Stimulated activated naive CD4-positive, alpha-beta T cell treated with Interleukin-2 at 50 U/mL for 16 hours (primary cell): ENCODE results near the gene ZNF787.
"Not testable (repeated sequence)": the region's sequence is repeated elsewhere in the genome, so short reads cannot be mapped to it uniquely, and the experiment has no call there.

Source experiments
- DNase-seq: peaks from one replicate; lab custom pipeline; 2025; lab: John Stamatoyannopoulos, UW

ZNF787 gene

DNA sequence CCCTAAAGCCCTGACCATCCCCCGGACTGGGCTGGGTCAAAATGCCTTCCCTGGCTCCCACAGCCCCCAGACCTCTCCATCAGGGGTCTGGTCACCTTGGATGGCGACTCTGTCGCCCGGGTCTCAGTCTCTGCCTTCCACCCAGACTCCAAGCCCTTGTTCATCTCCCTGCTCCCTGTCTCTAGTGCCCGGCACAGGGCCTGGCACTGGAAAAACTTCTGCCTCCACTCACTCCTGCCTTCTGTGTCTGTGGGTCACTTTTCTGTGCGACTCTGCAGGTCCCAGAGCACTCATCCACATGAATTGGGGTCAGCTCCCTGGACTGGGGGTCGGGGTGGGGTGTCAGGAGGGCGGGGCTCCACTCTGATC, 1.1 kb downstream of the ZNF787 start:
- DNase-seq = no peak

DNA sequence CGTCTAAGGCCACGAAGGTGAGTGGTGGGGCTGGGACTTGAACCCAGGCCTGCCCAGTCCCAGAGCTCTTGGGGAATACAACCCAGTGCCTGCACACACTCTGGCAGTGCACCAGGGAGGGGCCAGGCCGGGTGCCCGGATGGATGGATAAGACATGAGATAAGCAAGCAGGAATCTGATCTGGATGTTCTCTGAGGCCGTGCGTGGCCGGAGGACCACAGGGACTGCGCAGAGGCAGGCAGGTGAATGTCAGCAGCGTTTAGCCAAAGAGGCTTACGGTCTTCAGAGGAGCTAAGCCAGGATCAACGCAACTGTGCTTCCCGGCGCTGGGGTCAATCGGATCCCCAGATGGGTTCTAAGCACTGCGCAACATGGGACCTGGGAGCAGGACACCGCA, 1.5 kb downstream of the ZNF787 start:
- no peak for DNase-seq

DNA sequence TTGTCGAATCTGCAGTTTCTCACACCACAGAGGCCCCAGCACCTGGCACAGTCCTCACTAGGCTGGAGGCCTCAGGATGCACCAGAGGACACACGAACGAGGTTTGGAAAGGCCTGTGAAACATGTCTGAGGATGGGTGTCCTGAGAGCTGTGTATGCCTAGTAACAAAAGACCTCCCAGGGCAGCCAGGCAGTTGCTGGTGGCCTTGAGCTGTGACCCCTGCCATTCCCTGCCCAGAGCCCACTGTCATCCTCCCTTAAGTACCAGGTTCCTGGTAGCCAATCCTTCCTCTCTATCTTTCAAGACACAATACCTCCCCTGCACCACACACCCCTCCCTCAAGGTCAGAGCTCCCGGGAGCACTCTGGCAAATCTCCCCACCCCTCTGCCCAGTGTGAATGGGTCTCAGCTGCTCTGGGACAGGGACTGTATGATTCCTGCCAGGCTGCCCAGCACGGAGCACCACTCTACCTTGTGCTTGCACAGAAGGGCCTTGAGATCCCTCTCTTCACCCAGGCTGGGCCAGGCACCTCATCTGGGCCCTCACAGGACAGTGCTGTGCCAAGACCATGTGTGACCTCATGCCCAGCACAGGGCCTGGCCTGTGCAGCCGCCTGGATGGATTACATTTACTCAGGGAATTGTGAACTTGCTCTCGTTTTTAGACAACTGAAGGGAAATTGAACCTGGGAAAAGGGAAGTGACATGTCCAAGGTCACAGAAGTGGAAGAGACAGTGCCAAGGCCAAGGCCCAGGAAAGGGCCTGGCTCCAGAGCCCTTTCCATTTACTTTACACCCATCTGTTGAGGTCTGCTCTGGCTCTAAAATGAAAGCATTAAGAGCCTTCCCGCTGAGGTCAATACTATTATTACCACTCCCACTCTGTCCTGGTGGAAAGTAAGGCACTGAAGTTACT, 2.2 kb downstream of the ZNF787 start:
- no peak for DNase-seq

DNA sequence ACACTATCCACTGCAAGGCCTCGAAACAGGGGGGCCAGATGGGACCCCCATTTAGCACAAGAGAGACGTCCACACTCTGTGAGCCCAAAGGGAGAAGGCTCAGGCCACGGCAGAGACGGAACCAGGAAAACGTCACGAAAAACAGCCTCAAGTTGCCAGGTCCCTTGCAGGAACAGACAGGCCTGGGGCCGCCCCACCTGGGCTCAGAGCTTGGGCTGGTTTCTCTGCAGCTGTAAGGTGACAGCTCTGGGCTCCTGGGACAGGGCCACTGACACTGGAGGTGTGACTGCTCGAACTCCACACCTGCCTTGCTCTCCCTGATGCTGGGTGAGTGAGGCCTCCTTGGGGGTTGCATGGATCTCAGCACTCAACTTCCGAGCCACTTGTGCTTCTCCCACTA, 3.2 kb downstream of the ZNF787 start:
- DNase-seq = no peak

DNA sequence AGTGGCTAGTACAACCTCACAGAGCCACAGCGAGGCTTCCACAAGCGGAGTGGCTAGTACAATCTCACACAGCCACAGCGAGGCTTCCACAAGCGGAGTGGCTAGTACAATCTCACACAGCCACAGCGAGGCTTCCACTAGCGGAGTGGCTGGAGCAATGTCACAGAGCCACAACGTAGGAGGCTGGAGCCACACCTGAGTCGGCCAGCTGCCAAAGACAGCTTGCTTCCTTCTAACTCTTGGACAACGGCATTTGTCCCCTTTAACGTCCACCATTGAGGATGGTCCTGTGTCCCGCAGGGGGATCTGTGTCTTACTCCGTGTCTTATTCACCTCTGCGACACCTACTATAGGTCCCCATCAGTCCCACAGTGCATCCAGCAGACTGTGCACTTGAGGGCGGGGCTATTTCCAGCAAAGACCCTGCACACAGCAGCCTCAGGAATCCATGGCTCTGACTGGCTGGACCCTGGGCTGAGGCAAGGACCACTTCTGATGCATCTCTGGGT, 3.7 kb downstream of the ZNF787 start:
- DNase-seq = no peak

DNA sequence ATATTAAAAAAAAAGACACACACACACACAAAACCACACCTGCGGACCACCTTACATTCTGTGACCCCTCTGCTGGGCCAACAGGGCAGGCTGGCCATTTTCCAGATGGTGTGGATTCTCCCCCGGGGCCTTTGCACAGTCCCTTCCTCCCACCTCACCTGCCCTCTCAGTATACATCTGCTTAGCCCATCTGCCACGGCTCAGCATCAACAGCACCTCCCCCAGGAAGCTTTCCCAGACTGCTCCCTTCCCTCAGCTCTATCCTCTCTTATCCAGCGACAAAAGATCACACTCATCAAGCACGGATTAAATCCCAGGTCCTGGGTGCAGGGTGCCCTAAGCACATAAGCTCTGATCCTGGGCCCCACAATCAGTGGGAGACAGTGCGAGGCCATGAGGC, 4.5 kb downstream of the ZNF787 start:
- DNase-seq = no peak

DNA sequence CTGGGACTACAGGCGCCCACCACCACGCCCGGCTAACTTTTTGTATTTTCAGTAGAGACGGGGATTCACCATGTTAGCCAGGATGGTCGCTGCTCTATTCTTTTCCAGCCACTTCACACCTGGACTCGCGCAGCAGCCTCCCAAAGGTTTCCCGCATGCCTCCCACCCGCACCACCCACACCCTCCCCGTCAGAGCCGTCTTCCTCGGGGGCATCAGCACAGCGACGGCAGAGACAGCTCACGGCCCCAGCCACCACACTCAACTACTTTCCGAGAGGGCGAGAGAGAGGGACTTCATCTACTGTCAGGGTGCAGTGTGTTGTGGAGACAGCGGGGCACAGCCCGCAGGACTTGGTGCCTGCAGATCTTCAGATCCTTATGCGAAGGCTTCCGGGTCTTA, 5.6 kb downstream of the ZNF787 start:
- DNase-seq = no peak

DNA sequence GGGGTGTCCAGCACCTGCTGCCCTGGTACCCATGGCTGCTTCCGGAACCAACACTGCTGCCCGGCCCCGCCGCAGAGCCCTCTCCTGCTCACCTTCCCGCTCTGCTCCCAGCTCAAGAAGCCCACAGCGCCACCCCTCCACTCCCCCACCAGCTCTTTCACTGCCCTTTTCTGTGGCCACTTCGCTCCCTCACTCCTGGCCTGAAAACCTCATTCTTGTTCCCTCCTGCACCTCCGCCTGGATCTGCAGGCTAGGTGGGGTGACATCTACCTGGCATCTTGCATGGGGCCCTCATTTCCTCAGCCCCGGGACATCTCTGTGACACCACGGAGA, 6.4 kb downstream of the ZNF787 start:
- DNase-seq = no peak

DNA sequence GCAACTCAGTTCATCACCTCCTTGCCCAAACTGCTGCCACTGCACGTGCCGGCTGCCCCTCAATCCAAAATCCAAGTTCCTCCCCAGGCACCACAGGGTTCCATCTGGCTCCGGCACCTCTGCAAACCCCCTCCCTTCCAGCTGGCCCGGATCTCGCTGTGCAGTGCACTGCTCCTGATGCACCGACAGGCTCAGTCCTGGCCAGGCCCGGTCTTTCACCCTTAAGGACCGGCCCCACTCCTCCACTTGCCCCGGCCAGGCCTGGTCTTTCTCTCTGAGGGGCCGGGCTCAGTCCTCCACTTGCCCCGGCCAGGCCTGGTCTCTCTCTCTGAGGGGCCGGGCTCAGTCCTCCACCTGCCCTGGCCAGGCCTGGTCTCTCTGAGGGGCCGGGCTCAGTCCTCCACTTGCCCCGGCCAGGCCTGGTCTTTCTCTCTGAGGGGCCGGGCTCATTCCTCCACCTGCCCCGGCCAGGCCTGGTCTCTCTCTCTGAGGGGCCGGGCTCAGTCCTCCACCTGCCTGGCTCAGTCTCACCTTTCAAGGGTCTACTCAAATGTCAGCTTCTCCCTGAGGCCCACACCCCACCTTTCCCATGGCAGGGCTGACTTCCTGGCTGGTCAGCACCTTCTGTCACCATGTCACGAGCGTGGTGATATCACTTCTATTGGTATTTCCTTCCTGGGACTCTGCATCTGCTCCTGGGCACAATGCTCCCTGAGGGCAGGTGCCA, 6.9 kb downstream of the ZNF787 start:
- no peak for DNase-seq

DNA sequence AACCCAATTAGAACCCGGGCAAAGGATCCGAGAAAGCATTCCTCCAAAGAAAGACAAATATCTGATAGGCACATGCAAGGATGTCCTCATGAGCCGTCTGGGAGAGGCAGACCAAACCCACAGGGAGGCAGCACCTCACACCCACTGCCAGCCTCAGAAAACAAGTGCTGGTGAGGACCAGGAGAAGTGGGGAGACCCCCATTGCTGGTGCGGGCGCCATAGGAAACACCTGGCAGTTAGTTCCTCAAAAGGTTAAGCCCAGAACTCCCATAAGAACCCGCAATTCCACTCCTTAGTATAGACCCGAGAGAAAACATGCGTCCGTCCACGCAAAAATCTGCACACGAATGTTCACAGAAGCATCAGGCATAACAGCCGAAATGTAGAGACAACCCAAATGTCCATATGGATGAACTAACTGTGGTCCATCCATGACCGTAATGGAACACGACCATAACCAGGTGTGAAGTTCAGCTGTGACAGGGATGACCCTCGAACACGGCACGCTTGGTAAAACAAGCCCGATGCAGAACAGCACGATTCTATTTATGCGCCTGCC, 7.9 kb downstream of the ZNF787 start:
- no peak for DNase-seq

DNA sequence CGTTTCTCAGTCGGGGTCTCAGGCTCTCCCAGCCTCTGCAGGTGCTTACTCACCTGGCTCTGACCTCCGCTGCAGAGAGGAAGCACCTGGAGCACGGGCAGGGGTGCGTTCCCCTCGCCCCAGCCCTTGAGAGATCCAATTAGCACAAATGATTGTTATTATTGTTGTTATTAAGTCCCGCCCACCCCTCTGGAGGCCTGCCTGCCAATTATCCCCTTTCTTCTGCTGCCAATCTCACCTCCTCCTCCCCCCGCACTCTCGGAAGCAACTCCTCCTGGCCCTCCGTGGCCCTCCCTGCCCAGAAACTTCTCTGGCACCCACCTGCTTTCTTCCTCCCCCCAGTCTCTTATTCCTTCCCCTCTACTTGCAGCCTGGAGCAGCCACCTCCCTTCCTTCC, 8.8 kb downstream of the ZNF787 start:
- no peak for DNase-seq

DNA sequence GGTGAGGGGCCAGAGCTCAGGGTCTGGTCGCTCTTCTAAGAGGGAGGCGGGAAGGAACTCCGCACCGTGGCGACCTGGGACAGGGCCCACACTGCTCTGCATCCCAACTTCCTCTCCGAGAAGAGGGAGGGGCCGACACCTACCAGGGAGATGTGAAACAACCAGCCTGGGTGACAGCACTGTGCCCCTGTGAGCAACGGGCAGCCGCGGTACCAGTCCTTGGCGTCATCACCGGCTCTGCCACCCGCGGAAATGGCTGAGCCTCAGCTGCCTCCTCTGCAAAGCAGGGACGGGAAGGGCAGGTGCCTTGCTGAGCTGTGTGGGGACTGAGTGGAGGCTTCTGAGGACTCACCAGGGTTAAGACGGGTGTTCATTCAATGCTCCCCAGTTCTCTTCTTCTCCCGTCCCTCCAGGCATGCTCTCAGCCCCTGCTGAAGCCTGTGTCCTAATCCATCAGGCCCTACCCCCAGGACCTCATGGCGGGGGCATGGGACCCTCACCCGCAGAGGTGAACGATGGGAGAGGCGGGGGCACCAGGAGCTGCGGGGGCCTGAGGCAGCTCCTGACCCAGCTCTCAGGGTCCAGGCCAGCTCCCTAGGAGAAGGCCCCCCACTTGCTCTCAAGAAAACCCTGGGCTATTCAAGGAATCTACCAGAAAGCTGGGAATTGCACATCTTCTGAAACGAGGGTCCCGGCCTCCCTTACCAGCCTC, 9.3 kb downstream of the ZNF787 start:
- no peak for DNase-seq

DNA sequence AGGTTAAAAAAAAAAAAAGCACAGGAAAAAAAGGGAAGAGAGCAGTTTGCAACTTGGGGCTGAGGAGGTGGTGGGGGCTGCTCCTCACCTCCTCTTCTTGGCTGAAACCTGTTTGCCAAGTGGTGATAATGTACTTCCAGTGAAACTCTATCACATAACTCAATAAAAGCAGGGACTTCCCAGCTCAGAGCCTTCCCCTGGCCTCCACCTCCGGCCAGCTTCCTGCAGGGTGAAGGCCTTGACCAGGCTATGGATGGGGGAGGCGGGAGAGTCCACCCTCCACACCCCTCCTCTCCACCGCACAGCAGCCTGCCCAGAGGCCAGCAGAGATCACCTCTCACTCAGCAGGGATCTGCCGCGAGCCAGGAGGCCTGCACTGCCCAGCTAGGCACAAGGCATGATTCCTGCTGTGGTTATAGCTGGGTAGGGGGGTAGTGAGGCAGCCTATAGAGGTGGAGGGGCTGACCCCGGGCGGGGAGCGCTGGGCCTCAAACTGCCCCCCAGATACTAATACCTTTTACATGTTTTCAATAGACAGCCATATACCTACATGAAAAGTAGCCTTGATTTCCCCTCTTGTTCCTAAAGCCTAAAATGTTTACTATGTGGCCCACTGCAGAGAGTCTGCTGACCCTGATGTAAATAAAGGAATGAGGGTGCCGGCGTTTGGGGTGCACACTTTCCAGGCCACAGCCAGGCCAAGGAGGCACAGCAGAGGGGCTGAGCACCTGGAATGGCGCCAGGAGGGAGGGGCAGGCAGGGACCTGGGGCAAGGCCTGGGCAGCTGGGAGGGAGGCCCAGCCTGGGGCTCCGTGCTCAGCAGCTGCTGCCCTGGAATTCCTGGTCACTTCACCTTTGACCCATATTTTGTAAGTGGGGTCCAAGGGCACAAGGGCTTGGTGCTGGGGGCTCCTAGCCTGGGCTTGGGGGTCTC, 10.3 kb downstream of the ZNF787 start:
- no peak for DNase-seq

DNA sequence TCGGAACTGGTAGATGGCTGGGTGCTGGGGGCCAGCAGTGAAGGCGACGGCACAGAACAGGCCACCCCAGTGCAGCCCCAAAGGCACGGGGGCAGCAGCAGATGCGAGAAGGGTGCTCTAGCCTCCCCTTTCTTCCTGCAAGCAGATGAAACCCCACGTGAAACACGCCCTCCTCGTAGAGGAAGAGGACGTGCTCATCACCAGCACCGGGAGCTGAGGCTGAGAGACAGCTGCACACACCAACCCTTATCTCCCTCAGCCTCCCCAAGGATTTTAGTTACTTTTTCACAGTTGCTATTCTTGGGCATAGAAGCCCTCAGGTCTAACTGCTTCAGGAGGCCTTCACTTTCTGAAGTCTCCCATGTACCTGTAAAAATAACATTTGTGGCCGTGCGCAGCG, 11.9 kb downstream of the ZNF787 start:
- DNase-seq = no peak

DNA sequence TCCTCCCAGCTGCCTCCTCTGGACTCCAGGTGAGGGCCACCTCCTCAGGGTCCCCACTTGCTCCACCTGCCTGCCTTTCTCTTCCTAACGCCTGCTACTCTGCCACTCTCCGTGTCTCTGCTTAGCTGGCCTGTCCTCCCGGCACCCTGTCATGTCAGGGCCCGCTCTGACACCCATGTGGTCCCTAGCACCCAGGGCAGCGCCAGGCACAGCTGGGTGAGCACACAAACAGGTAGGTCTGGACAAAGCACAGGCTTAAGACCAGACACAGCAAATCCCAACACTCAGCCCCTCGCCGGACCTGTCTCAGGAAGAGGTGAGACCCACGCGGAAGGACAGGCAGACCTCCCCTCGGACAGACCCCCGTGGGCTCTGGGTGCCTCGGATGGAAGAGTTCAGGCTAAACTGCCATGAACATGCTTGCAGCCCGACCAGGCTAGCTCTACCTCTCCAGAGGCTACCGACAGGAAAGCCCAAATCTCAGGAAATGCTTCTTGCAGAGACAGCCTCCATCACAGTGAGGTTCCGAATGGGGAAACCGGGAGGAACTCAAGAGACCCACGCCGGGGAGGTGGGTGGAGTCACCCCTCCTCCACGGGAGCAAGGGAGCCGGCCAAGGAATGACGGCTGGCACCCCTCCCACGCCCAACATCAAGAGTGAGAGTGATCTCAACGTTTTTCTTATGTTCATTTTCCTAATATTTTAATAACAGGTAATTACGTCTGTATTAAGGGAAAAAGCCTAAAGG, 12.5 kb downstream of the ZNF787 start:
- DNase-seq = no peak

DNA sequence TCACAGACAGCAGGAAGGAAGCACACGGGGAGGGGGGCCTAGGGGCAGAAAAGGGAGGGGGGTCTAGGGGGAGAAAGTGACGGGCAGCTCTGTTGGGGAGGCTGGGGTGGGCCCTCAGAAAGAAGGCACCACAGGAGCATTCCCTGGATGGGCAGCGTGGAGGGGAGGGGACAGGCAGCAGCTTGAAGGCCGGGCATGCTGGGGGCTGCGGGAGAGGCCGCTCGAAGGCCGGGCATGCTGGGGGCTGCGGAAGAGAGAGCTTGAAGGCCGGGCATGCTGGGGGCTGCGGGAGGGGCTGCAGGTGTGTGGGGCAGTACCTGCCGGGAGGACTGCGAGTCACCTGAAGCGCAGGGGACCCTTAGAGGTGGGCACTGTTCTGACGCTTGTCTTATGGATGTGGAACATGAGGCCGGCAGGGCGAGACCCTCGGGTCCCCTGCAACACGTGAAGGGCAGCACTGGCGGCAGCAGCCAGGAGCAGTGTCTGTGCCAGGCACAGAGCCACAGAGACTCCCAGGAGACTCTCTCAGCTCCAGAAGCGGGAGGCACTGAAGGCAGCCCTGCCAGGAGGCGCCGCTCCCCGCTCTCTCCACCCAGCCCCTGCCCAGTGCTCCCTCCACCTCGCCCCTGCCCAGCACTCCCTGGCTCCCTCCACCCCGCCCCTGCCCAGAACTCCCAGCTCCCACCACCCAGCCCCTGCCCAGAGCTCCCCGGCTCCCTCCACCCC, 13.3 kb downstream of the ZNF787 start:
- DNase-seq = no peak

DNA sequence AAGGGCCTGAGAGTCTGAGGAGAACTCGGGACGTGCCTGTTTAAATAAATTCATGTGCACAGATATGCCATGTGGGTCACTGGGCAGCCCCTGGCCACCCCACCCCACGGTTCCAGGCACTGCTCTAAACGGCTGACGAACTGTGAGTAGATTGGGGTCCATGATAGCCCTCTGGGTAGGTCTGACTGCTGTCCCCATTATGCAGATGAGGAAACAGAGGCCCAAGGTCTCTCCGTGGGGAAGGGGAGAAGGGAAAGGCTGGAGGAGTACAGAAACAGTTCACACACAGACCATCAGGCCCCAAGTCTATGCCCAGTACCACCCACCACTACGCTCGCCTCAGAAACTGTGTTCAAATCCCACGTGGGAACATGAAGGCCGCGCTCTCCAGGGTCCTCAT, 14.1 kb downstream of the ZNF787 start:
- no peak for DNase-seq

DNA sequence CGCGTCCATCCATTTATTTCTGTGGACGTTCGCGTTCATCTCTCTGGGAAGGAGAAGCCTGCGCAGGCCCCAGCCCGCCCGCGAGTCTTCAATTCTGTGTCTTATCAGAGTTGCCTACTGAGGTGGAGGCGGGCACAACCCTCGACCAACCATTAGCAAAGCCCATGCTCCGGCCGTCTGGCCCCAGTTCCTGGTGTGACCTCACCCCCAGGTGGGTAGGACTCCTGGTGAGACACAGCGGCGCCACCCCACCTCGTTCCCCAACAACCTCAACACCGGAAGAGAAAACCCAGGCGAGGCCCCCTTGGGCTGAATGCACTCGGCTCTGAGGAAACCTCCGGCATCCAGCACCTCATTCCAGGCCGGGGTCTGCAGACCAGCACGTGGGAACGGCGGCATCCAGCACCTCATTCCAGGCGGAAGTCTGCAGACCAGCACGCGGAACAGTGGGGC, 14.7 kb downstream of the ZNF787 start:
- DNase-seq = no peak

DNA sequence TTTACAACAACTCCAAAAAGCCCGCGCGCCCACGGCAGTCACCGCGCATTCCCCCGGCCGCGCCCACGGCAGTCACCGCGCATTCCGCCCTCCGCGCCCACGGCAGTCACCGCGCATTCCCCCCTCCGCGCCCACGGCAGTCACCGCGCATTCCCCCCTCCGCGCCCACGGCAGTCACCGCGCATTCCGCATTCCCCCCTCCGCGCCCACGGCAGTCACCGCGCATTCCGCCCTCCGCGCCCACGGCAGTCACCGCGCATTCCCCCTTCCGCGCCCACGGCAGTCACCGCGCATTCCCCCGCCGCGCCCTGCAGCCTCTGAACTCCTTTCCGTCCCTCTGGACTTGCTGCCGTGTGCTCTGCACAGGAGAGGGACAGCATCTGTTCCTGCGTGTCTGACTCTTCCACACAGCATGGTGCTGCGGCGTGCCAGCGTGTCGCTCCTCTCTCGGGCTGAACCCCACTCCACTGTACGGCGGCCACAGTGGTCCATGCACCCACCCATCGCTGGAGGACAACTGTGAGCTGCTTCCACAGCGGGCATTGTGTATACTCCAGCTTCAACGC, 15.2 kb downstream of the ZNF787 start:
- DNase-seq = not testable (repeated sequence)
